Measurements from ENCODE around the gene C2CD4C.

GRCh38 chr19:442085-442484 is 33.1 kb upstream of the C2CD4C start:
- no peak for TF ChIP-seq CTCF (conservative IDR thresholded peaks at IDR 0.05; ENCODE audit: low read depth, low read length)
- no peak for TF ChIP-seq EZH2 (IDR thresholded peaks at IDR 0.05; ENCODE audit: low read length, unreplicated experiment)
